NCI-H2227 (cell line): ENCODE results near the gene AP3S2.
"Not testable (repeated sequence)": the region's sequence is repeated elsewhere in the genome, so short reads cannot be mapped to it uniquely, and the experiment has no call there.

Experiments used
- DNase-seq: peaks from one replicate; lab custom pipeline; 2025; ENCODE audit not compliant: unreplicated experiment; lab: John Stamatoyannopoulos, UW

The AP3S2 gene

GRCh38 chr15:89869490-89869889 lies 24.3 kb downstream of the AP3S2 start:
- not testable (repeated sequence) for DNase-seq

- no peak for DNase-seq
These were observed 28.6 kb downstream of the AP3S2 start for GRCh38 chr15:89864958-89865739.

DNA sequence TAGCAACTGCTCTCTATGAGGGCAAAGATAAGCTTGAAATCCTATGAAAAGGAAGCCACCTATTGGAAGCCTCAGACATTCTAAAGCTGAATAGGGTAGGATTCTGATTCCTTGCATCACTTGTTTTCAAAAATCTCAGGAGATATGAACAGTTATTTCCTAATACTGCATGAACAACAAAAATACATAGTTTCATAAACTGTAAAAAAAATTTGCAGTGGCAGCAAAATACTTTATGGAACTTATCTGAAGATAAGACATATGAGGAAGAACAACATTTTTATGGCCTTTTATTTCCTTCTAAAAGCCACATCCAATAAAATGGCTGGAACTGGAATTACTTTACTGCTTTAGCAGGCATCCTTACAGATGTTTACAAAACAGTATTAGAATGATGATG lies 29.9 kb downstream of the AP3S2 start:
- no peak for DNase-seq

GRCh38 chr15:89860891-89861290 lies 32.9 kb downstream of the AP3S2 start:
- no peak for DNase-seq

DNA sequence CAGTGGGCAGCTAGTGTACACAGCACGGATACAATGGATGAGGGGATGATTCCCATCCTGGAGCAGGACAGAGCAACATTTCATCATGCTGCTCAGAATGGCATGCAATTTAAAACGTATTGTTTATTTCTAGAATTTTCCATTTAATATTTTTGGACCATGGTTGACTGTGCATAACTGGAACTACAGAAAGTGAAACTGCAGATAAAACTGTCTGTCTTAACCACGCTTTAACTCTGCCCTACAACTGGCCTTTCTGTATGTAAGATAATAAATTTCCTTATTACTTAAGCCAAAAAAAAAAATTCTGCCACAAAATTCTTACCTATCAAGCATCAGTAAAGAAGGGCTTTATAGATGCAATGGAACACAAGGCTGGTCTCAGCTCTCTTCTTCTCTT lies 33.4 kb downstream of the AP3S2 start:
- no peak for DNase-seq

DNA sequence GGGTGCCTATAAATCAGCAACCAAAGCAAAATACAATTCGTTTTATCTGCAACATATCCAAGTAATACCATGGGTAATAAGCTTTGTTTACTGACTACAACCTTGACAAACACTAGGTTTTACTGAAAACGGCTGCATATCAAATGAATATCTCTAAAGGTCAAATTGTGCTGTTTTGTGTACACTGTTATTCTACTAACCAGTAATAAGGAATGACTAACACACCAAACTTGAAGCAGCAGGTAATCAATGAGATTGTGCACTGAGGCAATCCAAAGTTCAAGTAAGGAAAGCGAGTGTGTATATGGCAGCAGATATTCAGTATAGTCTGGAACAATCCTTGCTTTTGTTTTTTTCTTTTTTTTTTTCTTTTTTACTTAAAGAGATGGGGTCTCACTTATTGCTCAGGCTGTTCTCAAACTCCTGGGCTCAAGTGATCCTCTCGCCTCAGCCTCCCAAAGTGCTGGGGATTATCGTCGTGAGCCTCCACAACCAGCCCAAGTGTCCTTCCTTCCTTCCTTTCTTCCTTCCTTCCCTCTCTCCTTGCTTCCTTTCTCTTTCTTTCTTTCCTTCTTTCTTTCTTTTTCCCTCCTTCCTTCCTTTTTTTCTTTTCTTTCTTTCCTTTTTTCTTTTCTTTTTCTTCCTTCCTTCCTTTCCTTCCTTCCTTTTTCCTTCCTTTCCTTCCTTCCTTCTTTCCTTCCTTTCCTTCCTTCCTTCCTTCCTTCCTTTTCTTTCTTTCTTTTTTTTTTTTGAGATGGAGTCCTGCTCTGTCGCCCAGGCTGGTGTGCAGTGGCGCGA lies 34.9 kb downstream of the AP3S2 start:
- no peak for DNase-seq

DNA sequence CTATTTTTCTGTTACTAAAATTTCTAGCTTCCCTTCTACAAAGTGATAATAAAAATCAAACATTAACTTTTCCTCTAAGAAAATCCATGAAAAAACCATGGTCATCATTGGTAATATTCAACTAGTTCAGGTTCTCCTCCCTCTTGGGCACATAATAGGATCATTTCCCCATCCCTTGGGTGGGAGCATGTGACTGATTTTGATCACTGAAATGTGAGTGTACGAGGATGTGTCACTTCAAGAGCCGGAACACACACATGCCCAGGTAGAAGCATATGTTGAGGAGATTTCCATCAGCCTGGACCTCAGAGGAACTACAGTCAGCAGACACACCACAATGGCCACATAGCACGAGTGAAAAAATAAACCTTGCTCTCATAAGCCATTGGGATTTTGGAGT lies 36.1 kb downstream of the AP3S2 start:
- DNase-seq, result no peak

GRCh38 chr15:89855948-89856347 lies 37.8 kb downstream of the AP3S2 start:
- DNase-seq, result no peak

DNA sequence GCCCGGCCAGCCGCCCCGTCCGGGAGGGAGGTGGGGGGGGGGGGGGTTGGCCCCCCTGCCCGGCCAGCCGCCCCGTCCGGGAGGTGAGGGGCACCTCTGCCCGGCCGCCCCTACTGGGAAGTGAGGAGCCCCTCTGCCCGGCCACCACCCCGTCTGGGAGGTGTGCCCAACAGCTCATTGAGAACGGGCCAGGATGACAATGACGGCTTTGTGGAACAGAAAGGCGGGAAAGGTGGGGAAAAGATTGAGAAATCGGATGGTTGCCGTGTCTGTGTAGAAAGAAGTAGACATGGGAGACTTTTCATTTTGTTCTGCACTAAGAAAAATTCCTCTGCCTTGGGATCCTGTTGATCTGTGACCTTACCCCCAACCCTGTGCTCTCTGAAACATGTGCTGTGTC lies 38.9 kb downstream of the AP3S2 start:
- not testable (repeated sequence) for DNase-seq

- no peak for DNase-seq
These were observed 41.3 kb downstream of the AP3S2 start for GRCh38 chr15:89852342-89852995.

DNA sequence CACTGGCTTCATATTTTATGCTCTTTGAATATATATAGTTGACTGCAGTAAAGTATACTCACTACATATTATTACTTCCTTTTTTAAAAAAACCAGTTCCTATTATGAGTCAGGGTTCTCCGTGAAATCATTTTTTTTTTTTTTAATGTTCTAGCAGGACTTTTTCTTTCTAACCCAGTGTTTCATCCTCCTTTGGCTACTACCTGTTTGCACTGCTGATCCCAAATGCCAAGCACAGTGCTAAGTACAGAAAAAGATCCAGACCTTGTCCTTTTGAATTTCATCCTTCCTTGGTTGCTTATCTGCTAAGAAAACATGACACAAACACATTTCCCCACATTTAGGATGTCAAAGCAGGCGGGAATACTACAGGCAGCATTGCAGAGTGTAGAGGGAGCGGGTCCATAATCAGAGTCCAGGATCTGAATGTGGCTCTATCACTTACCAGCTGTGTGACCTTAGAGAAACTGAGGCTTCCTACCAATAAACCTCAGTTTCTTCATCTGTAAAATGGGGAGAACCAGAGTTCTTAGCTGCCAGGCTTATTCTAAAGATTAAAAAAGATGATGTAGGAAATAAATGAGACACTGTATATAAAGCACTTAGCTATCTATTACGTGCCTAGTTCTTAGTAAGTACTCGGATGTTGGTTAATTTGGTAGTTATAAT lies 42.0 kb downstream of the AP3S2 start:
- DNase-seq, result no peak

DNA sequence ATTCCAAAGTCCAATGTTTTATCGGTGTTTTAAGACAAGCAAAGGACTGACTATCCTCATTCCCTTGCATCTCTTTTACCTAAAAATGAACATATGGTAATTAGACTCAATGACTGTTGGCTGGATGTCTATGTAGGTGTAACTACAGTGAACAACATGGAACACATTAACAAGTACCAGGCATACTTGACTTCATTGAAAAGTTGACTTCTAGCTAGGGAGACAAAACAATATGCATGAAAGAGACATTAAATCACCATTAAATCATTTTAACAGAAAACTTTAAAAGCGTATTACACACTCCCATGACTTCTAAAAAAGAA lies 44.9 kb downstream of the AP3S2 start:
- no peak for DNase-seq

- DNase-seq, result no peak
These were observed 46.7 kb downstream of the AP3S2 start for GRCh38 chr15:89847101-89847500.

DNA sequence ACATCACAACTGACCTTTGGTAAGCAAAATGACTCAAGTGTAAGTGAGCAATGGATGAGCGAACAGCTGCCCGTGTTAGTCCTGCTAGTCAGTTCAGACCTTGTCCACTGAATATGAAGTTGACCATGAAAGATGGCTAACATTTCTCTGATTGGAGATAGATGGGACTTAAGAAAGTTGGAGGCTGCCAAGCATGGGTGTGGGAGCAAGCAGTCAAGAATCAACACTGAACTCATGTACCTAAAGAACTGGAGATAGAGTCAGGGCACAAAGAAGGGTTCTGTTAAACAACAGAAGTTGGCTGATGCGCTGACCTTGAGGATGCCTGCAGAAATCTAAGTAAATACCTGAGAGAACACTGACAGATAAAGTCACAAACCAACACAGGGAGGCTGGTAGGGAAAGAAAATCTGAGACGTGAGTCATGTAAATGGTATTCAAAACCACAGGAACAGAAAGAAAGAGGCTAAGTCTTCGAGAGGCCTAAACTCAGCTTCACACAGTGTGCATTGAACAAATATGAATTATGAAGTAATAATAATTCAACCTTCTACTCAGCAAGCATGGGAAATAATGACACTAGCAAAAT lies 48.4 kb downstream of the AP3S2 start:
- no peak for DNase-seq

DNA sequence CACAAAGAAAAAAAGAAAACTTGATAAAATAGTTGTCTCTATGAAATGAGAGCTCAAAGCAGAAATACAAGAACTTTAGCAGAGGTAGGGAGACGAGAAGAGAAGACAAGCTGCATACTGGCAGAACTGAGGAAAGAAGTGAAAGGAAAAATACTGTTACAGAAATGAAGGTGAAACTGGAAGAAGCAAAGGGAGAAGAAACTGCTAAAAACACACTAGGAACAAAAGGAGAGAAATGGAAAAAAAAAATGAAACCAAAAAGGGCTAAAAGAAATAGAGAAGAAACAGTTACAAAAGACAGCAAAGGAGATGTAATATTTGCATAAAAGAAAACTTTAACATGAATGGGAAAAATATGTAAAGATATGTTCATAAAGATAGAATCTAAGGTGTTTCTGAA lies 51.8 kb downstream of the AP3S2 start:
- DNase-seq, result no peak

DNA sequence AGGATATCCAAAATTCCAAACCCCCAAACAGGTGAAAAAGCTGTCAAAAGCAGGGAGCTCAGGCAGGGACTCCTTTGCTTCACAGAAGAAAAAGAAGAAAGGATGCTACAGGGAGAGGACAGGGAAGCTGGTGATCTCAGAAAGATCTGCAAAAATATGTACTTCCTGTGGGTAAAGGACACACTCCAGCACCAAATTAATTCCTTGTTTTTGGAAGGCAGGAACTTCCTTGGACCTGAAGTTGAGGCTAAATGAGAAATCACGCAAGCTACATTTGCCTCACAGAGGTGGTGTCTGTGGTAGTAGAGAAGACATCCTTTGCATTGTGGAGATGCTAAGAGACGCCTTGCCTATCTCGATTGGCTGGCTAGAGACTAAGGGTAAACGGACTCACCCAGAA lies 52.5 kb downstream of the AP3S2 start:
- DNase-seq, result no peak

GRCh38 chr15:89839167-89839810 lies 54.5 kb downstream of the AP3S2 start:
- no peak for DNase-seq

DNA sequence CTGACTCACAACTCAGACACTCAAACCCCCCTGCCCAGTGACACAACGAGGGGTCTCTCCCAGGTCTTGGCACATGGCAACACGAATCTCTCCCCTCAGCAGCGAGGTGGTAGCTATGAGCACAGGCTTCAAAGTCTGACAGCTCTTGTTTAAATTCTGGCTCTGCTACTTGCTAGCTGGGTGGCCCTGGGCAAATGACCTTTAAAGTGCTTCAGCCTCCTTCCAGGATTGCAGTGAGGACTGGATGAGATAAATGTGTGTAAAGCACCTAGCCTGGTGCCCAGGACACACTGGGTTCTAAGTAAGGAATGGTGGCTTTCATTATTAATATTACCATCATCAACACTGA lies 56.0 kb downstream of the AP3S2 start:
- no peak for DNase-seq

- DNase-seq, result no peak
These were observed 56.5 kb downstream of the AP3S2 start for GRCh38 chr15:89837134-89837829.
